ENCODE results near the gene CINP.
"Not testable (repeated sequence)": the region's sequence is repeated elsewhere in the genome, so short reads cannot be mapped to it uniquely, and the experiment has no call there.

Gene CINP

DNA sequence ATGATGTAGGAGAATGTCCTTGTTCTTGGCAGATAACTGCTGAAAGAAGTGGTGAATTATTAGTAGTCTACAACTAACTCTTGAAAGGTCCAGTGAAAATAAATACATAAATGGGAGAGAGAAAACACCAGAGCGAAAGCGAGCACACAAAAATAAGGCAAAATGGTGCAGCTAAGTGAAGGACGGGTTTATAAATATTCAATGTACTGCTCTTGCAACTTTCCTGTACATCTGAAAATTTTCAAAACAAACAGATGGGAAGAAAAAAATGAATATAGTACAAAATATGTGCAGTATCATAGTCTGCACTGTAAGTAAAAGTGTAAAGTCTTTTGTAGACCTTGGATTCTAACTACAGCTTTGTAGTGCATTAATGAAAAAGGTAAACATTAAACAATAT, 59.0 kb downstream of the CINP start:
- peak overlapping the region; percentile 91 for H3K4me3 ChIP-seq (ENCODE audit: low read length)

DNA sequence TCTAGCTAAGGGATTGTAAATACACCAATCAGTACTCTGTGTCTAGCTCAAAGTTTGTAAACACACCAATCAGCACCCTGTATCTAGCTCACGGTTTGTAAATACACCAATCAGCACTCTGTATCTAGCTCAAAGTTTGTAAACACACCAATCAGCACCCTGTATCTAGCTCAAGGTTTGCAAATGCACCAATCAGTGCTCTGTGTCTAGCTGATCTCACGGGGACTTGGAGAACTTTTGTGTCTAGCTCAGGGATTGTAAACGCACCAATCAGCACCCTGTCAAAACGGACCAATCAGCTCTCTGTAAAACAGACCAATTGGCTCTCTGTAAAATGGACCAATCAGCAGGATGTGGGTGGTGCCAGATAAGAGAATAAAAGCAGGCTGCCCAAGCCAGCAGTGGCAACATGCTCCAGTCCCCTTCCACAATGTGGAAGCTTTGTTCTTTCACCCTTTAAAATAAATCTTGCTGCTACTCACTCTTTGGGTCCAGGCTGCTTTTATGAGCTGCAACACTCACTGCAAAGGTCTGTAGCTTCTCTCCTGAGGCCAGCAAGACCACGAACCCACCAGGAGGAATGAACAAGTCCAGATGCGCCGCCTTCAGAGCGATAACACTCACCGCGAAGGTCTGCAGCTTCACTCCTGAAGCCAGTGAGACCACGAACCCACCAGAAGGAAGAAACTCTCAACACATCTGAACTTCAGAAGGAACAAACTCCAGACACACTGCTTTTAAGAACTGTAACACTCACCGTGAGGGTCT, 64.2 kb downstream of the CINP start:
- H3K4me3 ChIP-seq (ENCODE audit: low read length); DNase-seq (ENCODE audit: low read depth): not testable (repeated sequence)

More for the DNA sequence above, 59.0 kb downstream of the CINP start:
- TF ChIP-seq, protein P1, sequence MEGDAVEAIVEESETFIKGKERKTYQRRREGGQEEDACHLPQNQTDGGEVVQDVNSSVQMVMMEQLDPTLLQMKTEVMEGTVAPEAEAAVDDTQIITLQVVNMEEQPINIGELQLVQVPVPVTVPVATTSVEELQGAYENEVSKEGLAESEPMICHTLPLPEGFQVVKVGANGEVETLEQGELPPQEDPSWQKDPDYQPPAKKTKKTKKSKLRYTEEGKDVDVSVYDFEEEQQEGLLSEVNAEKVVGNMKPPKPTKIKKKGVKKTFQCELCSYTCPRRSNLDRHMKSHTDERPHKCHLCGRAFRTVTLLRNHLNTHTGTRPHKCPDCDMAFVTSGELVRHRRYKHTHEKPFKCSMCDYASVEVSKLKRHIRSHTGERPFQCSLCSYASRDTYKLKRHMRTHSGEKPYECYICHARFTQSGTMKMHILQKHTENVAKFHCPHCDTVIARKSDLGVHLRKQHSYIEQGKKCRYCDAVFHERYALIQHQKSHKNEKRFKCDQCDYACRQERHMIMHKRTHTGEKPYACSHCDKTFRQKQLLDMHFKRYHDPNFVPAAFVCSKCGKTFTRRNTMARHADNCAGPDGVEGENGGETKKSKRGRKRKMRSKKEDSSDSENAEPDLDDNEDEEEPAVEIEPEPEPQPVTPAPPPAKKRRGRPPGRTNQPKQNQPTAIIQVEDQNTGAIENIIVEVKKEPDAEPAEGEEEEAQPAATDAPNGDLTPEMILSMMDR (IDR thresholded peaks at IDR 0.05; ENCODE audit: insufficient read depth, low read depth, low read length, missing control alignments), result no peak
- DNase-seq (ENCODE audit: low read depth), result no peak

All from epithelial cell of esophagus (primary cell).